Measurements from ENCODE around the gene MED29. TPM values are rescaled to one million over a fixed set of nuclear protein-coding genes. Genes with fewer than 3 reads are reported as not detected.

MED29 gene
- total and polyA plus RNA-seq, 2 of the 13 experiments (the other 11 are each of a cell fraction or from before 2014, with no cell fraction given): 14.0 to 19.7 TPM

- TF ChIP-seq ZNF451 (CRISPR knock-in tag; IDR thresholded peaks at IDR 0.05) (0 out of 2 replicates have a peak, but pooled peaks have one; percentile 54), CC2D1A (CRISPR knock-in tag; IDR thresholded peaks at IDR 0.05) (no peak), CTCF (CRISPR knock-in tag; IDR thresholded peaks at IDR 0.05) (peak; percentile 18; the same call in 1 of the 2 replicates), IKZF5 (CRISPR knock-in tag; IDR thresholded peaks at IDR 0.05) (0 out of 2 replicates have a peak, but pooled peaks have one; percentile 42), KLF12 (CRISPR knock-in tag; IDR thresholded peaks at IDR 0.05; ENCODE audit: borderline replicate concordance) (peak; percentile 28; the same call in 1 of the 2 replicates), RAD21 (CRISPR knock-in tag; IDR thresholded peaks at IDR 0.05) (0 out of 2 replicates have a peak, but pooled peaks have one; percentile 22), TP53 (CRISPR knock-in tag; conservative IDR thresholded peaks at IDR 0.05) (0 out of 2 replicates have a peak, but pooled peaks have one; percentile 18), MBNL3 (CRISPR knock-in tag; conservative IDR thresholded peaks at IDR 0.05) (no peak), ZNF275 (CRISPR knock-in tag; IDR thresholded peaks at IDR 0.05; ENCODE audit: borderline replicate concordance) (0 out of 2 replicates have a peak, but pooled peaks have one; percentile 25), IRF9 (CRISPR knock-in tag; IDR thresholded peaks at IDR 0.05; ENCODE audit: borderline replicate concordance) (peak; percentile 75; the same call in 1 of the 2 replicates), ZNF790 (CRISPR knock-in tag; IDR thresholded peaks at IDR 0.05; ENCODE audit: borderline replicate concordance) (no peak), ZNF777 (CRISPR knock-in tag; IDR thresholded peaks at IDR 0.05) (no peak), ZNF431 (CRISPR knock-in tag; IDR thresholded peaks at IDR 0.05; ENCODE audit: borderline replicate concordance, low read depth) (peak; percentile 60; the same call in 1 of the 2 replicates), CBX5 (CRISPR knock-in tag; IDR thresholded peaks at IDR 0.05; ENCODE audit: borderline replicate concordance) (no peak), ZNF547 (CRISPR knock-in tag; IDR thresholded peaks at IDR 0.05) (0 out of 2 replicates have a peak, but pooled peaks have one; percentile 65), RCOR2 (CRISPR knock-in tag; IDR thresholded peaks at IDR 0.05) (no peak), ZFP62 (CRISPR knock-in tag; IDR thresholded peaks at IDR 0.05) (no peak), ZNF124 (CRISPR knock-in tag; IDR thresholded peaks at IDR 0.05) (no peak)
- TF ChIP-seq, protein P1, sequence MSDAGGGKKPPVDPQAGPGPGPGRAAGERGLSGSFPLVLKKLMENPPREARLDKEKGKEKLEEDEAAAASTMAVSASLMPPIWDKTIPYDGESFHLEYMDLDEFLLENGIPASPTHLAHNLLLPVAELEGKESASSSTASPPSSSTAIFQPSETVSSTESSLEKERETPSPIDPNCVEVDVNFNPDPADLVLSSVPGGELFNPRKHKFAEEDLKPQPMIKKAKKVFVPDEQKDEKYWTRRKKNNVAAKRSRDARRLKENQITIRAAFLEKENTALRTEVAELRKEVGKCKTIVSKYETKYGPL (CRISPR knock-in tag; IDR thresholded peaks at IDR 0.05): peak; percentile 46; the same call in 1 of the 2 replicates
- TF ChIP-seq, protein P2, sequence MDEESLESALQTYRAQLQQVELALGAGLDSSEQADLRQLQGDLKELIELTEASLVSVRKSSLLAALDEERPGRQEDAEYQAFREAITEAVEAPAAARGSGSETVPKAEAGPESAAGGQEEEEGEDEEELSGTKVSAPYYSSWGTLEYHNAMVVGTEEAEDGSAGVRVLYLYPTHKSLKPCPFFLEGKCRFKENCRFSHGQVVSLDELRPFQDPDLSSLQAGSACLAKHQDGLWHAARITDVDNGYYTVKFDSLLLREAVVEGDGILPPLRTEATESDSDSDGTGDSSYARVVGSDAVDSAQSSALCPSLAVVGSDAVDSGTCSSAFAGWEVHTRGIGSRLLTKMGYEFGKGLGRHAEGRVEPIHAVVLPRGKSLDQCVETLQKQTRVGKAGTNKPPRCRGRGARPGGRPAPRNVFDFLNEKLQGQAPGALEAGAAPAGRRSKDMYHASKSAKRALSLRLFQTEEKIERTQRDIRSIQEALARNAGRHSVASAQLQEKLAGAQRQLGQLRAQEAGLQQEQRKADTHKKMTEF (CRISPR knock-in tag; IDR thresholded peaks at IDR 0.05): no peak
Observed at GRCh38 chr19:39406656-39407409, 15.7 kb downstream of the MED29 start, which contains the start of gene ZFP36 (continued).

Measured in HepG2 (cell line).